ENCODE data around the gene CCDC186. TPM values are rescaled to one million over a fixed set of nuclear protein-coding genes. Genes with fewer than 3 reads are reported as not detected.

The CCDC186 gene
- total and polyA plus RNA-seq, 2 of the 13 experiments (the other 11 are each of a cell fraction or from before 2014, with no cell fraction given): 4.2 to 11.8 TPM

DNA sequence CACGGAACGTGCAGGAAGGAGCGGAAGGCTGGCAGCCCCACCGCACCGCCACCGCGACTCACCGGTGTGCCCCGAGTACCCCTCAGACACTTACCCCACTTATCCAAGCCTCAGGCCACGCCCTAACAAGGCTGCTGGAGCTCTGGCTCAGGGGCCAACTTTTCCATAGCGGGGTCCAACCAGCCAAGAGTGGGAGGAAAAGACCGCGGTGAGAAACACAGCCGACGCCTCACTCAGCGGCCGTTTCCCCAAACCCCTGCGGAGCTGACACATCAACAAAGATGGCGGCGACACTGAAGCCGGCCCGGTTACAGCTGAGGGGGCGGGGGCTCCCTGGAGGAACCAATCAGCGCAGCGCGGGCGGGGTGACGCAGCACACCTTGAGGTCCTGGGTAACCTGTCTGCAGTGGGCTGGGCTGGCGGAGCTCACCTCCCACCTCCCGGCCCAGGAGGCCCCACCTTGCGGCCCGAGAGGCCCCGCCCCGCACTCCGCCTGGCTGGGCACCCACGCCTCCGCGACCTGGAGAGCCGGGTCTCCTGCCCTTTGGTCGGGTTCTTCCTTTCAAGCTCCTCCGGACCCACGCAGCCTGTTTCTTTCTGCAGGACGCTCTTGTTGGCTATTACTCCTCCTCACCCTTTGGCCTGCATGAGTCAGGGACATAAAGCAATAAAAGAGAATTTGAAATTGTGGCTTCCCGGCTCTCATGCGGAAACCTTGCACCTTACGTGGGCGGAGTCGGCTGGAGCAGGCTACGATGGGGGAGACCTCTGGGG lies at the start of gene CCDC186 (continued):
- TF ChIP-seq, protein P1, sequence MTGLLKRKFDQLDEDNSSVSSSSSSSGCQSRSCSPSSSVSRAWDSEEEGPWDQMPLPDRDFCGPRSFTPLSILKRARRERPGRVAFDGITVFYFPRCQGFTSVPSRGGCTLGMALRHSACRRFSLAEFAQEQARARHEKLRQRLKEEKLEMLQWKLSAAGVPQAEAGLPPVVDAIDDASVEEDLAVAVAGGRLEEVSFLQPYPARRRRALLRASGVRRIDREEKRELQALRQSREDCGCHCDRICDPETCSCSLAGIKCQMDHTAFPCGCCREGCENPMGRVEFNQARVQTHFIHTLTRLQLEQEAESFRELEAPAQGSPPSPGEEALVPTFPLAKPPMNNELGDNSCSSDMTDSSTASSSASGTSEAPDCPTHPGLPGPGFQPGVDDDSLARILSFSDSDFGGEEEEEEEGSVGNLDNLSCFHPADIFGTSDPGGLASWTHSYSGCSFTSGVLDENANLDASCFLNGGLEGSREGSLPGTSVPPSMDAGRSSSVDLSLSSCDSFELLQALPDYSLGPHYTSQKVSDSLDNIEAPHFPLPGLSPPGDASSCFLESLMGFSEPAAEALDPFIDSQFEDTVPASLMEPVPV (CRISPR knock-in tag; IDR thresholded peaks at IDR 0.05): no peak
- TF ChIP-seq SNAPC2 (CRISPR knock-in tag; IDR thresholded peaks at IDR 0.05) (no peak), ZNF605 (CRISPR knock-in tag; IDR thresholded peaks at IDR 0.05) (peak; percentile 67), ETV5 (CRISPR knock-in tag; IDR thresholded peaks at IDR 0.05; ENCODE audit: borderline replicate concordance) (no peak), KDM3A (CRISPR knock-in tag; IDR thresholded peaks at IDR 0.05; ENCODE audit: low read depth) (no peak), RXRA (CRISPR knock-in tag; IDR thresholded peaks at IDR 0.05) (peak; percentile 26; the same call in 1 of the 2 replicates), MIER3 (CRISPR knock-in tag; IDR thresholded peaks at IDR 0.05; ENCODE audit: borderline replicate concordance) (peak; percentile 54; the same call in 1 of the 2 replicates), ZNF30 (CRISPR knock-in tag; IDR thresholded peaks at IDR 0.05) (no peak), ZSCAN30 (CRISPR knock-in tag; IDR thresholded peaks at IDR 0.05) (0 out of 2 replicates have a peak, but pooled peaks have one; percentile 62), TGIF2 (CRISPR knock-in tag; IDR thresholded peaks at IDR 0.05) (no peak), RORA (CRISPR knock-in tag; IDR thresholded peaks at IDR 0.05) (no peak), ZBTB3 (CRISPR knock-in tag; IDR thresholded peaks at IDR 0.05; ENCODE audit: borderline replicate concordance, low read depth) (no peak), MBD4 (IDR thresholded peaks at IDR 0.05; ENCODE audit: borderline replicate concordance, low read length) (no peak), NFIB (CRISPR knock-in tag; IDR thresholded peaks at IDR 0.05; ENCODE audit: borderline replicate concordance) (no peak), NFIC (IDR thresholded peaks at IDR 0.05; ENCODE audit: low read length) (no peak), MED13 (CRISPR knock-in tag; IDR thresholded peaks at IDR 0.05) (0 out of 2 replicates have a peak, but pooled peaks have one; percentile 14), ZSCAN22 (CRISPR knock-in tag; IDR thresholded peaks at IDR 0.05) (no peak), RCOR2 (CRISPR knock-in tag; IDR thresholded peaks at IDR 0.05) (no peak), CCDC6 (CRISPR knock-in tag; IDR thresholded peaks at IDR 0.05) (no peak; the same call in 1 of the 2 replicates)
- TF ChIP-seq, protein P2, sequence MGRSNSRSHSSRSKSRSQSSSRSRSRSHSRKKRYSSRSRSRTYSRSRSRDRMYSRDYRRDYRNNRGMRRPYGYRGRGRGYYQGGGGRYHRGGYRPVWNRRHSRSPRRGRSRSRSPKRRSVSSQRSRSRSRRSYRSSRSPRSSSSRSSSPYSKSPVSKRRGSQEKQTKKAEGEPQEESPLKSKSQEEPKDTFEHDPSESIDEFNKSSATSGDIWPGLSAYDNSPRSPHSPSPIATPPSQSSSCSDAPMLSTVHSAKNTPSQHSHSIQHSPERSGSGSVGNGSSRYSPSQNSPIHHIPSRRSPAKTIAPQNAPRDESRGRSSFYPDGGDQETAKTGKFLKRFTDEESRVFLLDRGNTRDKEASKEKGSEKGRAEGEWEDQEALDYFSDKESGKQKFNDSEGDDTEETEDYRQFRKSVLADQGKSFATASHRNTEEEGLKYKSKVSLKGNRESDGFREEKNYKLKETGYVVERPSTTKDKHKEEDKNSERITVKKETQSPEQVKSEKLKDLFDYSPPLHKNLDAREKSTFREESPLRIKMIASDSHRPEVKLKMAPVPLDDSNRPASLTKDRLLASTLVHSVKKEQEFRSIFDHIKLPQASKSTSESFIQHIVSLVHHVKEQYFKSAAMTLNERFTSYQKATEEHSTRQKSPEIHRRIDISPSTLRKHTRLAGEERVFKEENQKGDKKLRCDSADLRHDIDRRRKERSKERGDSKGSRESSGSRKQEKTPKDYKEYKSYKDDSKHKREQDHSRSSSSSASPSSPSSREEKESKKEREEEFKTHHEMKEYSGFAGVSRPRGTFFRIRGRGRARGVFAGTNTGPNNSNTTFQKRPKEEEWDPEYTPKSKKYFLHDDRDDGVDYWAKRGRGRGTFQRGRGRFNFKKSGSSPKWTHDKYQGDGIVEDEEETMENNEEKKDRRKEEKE (IDR thresholded peaks at IDR 0.05): no peak
- TF ChIP-seq, protein P3, sequence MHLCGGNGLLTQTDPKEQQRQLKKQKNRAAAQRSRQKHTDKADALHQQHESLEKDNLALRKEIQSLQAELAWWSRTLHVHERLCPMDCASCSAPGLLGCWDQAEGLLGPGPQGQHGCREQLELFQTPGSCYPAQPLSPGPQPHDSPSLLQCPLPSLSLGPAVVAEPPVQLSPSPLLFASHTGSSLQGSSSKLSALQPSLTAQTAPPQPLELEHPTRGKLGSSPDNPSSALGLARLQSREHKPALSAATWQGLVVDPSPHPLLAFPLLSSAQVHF (CRISPR knock-in tag; IDR thresholded peaks at IDR 0.05): 0 out of 2 replicates have a peak, but pooled peaks have one; percentile 73
- TF ChIP-seq, protein P4, sequence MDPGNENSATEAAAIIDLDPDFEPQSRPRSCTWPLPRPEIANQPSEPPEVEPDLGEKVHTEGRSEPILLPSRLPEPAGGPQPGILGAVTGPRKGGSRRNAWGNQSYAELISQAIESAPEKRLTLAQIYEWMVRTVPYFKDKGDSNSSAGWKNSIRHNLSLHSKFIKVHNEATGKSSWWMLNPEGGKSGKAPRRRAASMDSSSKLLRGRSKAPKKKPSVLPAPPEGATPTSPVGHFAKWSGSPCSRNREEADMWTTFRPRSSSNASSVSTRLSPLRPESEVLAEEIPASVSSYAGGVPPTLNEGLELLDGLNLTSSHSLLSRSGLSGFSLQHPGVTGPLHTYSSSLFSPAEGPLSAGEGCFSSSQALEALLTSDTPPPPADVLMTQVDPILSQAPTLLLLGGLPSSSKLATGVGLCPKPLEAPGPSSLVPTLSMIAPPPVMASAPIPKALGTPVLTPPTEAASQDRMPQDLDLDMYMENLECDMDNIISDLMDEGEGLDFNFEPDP (CRISPR knock-in tag; conservative IDR thresholded peaks at IDR 0.05): no peak
- TF ChIP-seq, protein P5, sequence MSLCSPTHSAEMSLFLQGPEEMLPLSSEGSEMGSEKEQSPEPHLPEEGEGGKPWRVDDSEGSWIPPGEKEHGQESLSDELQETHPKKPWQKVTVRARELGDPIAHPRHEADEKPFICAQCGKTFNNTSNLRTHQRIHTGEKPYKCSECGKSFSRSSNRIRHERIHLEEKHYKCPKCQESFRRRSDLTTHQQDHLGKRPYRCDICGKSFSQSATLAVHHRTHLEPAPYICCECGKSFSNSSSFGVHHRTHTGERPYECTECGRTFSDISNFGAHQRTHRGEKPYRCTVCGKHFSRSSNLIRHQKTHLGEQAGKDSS (CRISPR knock-in tag; IDR thresholded peaks at IDR 0.05; ENCODE audit: borderline replicate concordance, low read depth): no peak

Data from HepG2 (cell line).